GM12872 (cell line): ENCODE data around the gene CDC42EP2.

ENCODE experiments used
- TF ChIP-seq, protein P1 (sequence below): IDR thresholded peaks from 3 replicates; pipeline ENCODE4 v1.5.1; 2011; ENCODE audit warnings: low read depth, mild to moderate bottlenecking, low read length, moderate library complexity; ENCODE audit not compliant: insufficient read depth

The CDC42EP2 gene

DNA sequence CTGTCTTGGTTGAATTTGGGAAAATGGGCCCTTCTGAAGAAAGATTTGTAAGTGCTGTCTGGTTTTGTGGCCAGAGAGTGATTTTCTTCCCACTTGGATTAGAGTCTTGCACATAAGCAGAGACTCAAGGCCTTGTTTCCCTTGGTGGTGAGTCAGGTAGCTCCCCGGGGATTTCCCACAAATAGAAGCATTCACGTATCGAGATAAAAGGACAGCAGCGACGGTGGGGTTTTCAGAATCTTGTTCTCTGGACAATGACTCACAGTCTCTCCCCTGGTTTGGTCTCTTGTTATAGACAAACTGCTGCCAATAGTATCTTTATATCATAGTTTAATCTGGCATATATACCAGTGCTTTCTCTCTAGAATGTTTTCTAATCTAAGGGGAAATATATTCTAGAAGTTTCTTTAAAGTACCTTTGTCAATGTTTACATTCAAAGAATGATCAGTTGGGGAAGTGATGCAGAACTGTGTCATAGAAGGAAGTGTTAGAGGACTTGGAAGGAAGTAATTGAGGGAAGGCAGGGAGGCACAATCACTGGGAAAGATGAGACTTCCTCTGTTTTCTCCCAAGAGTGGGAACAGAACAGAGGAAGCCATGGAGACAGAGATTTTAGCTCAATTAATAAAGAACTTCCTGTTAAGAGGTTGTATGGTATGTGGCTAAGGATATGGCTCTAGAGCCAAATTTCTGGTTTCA, 34.8 kb upstream of the CDC42EP2 start:
- TF ChIP-seq, protein P1, sequence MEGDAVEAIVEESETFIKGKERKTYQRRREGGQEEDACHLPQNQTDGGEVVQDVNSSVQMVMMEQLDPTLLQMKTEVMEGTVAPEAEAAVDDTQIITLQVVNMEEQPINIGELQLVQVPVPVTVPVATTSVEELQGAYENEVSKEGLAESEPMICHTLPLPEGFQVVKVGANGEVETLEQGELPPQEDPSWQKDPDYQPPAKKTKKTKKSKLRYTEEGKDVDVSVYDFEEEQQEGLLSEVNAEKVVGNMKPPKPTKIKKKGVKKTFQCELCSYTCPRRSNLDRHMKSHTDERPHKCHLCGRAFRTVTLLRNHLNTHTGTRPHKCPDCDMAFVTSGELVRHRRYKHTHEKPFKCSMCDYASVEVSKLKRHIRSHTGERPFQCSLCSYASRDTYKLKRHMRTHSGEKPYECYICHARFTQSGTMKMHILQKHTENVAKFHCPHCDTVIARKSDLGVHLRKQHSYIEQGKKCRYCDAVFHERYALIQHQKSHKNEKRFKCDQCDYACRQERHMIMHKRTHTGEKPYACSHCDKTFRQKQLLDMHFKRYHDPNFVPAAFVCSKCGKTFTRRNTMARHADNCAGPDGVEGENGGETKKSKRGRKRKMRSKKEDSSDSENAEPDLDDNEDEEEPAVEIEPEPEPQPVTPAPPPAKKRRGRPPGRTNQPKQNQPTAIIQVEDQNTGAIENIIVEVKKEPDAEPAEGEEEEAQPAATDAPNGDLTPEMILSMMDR: no peak

DNA sequence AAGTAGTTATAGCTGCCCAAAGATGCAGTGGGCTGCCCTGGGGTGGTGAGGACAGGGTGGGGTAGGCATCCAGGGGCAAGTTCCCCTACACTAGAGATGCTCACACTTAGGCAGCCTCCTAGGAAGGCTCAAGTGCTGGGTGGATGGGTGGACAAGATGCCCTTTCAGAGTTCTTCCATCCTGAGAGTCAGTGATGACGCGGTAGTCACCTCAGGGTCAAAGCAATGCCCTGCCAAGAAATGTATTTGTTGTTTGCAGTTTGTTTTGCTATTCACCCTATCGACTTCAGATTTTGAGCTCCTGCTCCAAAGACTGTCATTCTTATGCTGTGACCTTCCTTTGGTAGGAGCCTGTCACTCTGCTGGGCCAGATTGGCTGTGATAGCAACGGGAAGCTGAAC, 34.0 kb upstream of the CDC42EP2 start:
- TF ChIP-seq, protein P1: no peak

DNA sequence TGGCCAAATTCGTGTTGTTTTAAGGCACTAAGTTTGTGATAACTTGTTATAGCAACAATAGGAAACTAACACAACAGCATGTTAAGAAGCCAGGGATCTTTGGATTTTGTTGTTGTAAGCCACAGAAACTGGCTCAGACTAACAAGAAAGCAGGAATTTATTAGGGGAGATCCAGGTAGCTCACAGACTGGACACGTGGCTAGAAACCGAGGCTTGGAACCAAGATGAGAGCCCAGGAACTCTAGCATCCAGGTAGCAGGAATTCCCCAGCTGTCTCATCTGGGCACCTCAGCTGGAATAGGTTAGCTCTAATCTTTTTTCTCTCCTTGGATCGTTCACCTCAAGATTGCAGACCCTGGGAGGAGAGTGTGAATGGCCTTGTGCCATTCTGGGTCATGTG, 28.0 kb upstream of the CDC42EP2 start:
- TF ChIP-seq, protein P1: no peak

DNA sequence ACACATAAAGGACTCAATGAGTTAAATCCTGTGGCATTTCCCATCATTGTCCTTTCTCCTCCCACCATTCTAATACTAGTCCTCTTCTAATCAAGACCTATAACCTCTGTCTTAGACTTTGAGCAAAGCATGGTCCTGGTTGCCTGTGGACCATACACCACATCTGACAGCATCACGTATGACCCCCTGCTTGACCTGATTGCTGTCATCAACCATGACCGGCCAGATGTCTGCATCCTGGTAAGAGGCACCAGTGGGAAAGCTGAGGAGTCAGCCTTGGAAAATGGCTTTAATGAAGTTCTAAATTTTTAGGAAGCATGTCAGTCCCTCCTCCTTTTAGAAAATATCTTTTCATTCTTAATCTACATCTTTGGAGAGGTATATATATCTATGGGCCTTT, 27.1 kb upstream of the CDC42EP2 start:
- TF ChIP-seq, protein P1: no peak

DNA sequence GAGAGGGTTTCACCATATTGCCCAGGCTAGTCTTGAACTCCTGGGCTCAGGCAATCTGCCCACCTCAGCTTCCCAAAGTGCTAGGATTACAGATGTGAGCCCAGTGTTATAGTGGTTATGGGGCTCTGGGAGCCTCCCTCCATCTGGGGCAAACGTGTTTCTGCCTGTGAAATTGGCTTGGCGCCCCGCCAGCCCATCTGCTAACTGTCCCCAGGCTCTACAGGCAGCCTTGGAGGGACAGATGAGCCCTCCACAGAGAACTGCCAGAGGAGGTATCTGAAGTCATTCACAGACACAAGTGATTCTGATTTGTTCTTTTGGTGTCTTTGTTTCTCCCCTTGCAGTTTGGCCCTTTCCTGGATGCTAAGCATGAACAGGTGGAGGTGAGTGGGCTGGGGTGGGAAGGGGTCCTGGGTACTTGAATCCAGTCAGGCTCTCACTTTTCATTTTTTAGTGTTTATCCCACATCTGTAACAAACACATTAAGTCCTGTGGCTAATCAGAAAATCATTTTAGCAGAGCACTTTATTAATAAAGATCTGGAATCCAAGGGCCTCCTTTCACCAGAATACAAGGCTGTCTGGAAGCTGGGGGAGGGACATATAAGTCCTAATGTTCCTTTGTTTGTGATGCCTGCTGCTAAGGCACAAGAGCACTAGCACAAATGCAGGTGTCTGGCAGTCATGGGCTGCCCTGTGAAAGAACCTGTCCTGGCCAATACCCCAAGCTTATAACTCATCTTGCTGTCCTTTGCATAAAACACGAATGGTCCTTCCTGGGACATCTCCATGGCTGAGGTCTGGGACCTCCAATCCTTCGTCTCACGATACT, 25.7 kb upstream of the CDC42EP2 start:
- TF ChIP-seq, protein P1: no peak

DNA sequence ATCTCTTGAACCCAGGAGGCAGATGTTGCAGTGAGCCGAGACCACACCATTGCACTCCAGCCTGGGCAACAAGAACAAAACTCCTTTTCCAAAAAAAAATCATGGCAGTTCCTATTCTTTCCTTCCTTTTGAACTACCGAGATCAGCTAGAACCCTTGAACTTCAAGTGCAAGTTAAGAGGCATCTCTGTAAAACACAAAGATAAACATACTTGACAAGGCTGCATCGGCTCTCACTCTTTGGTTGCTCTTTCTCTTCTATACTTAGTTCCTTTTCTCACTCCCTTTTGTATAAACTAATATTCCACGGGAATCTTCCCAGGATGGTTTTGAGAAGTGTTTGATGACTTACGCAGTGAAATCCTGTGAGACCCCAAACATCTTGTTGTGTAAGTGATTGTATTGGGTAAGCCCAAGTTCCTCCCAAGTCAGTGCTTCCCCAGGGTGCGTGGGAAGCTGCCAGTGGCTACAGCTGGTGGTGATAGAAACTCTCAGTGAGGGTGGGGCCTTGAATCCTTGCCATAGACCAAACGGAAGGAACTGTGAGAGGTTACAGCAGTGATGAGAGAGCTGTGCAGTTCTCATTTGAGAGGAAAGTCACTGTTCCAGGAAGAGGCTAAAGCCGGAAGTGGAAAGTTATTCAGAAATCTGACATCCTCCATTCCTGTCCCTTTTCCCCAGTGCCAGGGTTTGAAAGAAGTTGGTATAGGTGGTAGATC, 24.1 kb upstream of the CDC42EP2 start:
- TF ChIP-seq, protein P1: no peak

DNA sequence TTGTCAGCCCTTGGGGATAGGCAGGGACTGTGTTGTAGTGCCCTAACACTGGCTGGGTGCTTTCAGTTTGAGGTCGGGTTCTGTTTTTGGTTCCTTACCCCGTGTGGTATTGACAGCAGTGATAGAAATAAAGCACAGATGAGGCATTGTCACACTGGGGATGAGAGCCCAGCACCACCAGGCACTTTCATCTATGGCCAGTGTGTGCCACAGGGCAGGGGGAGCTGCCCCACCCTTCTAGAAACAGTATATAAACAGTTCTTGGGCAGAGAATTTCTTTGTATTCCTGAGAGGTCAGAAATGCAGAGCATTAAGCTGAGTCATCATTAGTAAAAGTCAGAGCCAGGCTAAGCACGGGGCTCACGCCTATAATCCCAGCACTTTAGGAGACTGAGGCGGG, 23.1 kb upstream of the CDC42EP2 start:
- TF ChIP-seq, protein P1: no peak
